Thyroid gland (tissue), 4 donors: Measurements from ENCODE around the gene PNLDC1.

Experiments
- CTCF ChIP-seq, 6 experiments: fragments of 200-600 bp in 3 of 6; fragments of 450-650 bp in 3 of 6; sonication (generic) in 3 of 6; IDR thresholded peaks; one replicate each; pipeline ENCODE4 v1.5.1; 2016 to 2019; ENCODE audit warnings: antibody characterized with exemption in 6 of 6, mild to moderate bottlenecking in 2 of 6, inconsistent platforms in 1 of 6, moderate library complexity in 1 of 6
- POLR2A ChIP-seq, 2 donors: fragments of 450-650 bp; IDR thresholded peaks; one replicate each; pipeline ENCODE4 v1.6.1; 2017; ENCODE audit warnings: antibody characterized with exemption in 2 of 2, mild to moderate bottlenecking in 2 of 2, moderate library complexity in 1 of 2

GRCh38 chr6:159751448-159751847 lies 48.6 kb upstream of the PNLDC1 start:
- TF ChIP-seq POLR2A (IDR thresholded peaks at IDR 0.05) (no peak), CTCF (IDR thresholded peaks at IDR 0.05) (no peak)
